Left ventricle myocardium inferior (tissue), 1 donor: ENCODE data around the gene OR8H3. TPM values are rescaled to one million over a fixed set of nuclear protein-coding genes. Genes with fewer than 3 reads are reported as not detected.
"Not testable (repeated sequence)": the region's sequence is repeated elsewhere in the genome, so short reads cannot be mapped to it uniquely, and the experiment has no call there.

ENCODE experiments used
- DNase-seq: peaks from one replicate; pipeline ENCODE4 v3.0.0-alpha.2; 2020
- H3K27ac ChIP-seq: fragments of 200-600 bp; replicated peaks from 2 replicates; pipeline ENCODE4 v1.8.0; 2021
- H3K27me3 ChIP-seq: fragments of 200-600 bp; 2 replicates; pipeline ENCODE4 v1.8.0; 2021; ENCODE audit warnings: low read depth
- H3K36me3 ChIP-seq: fragments of 200-600 bp; 2 replicates; pipeline ENCODE4 v1.8.0; 2021
- H3K4me1 ChIP-seq: fragments of 200-600 bp; 2 replicates; pipeline ENCODE4 v1.8.0; 2021
- H3K4me3 ChIP-seq: fragments of 200-600 bp; 2 replicates; pipeline ENCODE4 v1.8.0; 2021; ENCODE audit warnings: mild to moderate bottlenecking, moderate library complexity
- H3K9me3 ChIP-seq: fragments of 200-600 bp; replicated peaks from 2 replicates; pipeline ENCODE4 v1.8.0; 2021
- CTCF ChIP-seq: fragments of 200-600 bp; IDR thresholded peaks from 2 replicates; pipeline ENCODE4 v1.8.0; 2021; ENCODE audit warnings: antibody characterized with exemption, mild to moderate bottlenecking, borderline replicate concordance
- intact Hi-C: fragments of 100-400 bp; cut with micrococcal nuclease; formaldehyde crosslinking; loops from one replicate; pipeline ENCODE4 v1.11.0; 2022
- long read RNA-seq: library from polyadenylated mRNA; unstranded; transcript quantifications from one replicate; pipeline ENCODE4 v2.0.0, GENCODE V29; 2021
- total RNA-seq: library from RNA; stranded (reverse); fragmentation: NEBNext Ultra II Directional; extraction: Animal tissue kit (Norgen Biotek cat#: 25700); gene quantifications from one replicate; pipeline ENCODE4 v1.2.1, GENCODE V29; 2021
- donor health status: DM: no; HTN: yes; CAD: no; lungs with severe emphysema.

OR8H3 gene
- not detected for total RNA-seq
- long read RNA-seq, result 0 reads

GRCh38 chr11:56122073-56122472, at the start of gene OR8H3:
OR8H3 (plus strand) TSS chr11:56122373; CDS start chr11:56122373, 0 bp downstream.
- H3K4me1 ChIP-seq, result no peaks in the 10 kb centered on the region
- peaks cover 3% of the 10 kb centered on the region for H3K9me3 ChIP-seq
- no peak within 1 kb of the TSS for H3K27ac ChIP-seq
- TF ChIP-seq CTCF, result no peak
- no peak within 1 kb of the TSS for H3K4me3 ChIP-seq
- no peak for DNase-seq
- intact Hi-C loops, result no loop called here
- no peaks in the 10 kb centered on the region for H3K27me3 ChIP-seq
- no peaks in the 10 kb centered on the region for H3K36me3 ChIP-seq

GRCh38 chr11:56089697-56090096, 32.5 kb upstream of the OR8H3 start:
- intact Hi-C loops, result no loop called here
- H3K4me3 ChIP-seq, result no peak overlapping the region
- H3K4me1 ChIP-seq, result no peaks in the 10 kb centered on the region
- no peak for TF ChIP-seq CTCF
- no peaks in the 10 kb centered on the region for H3K9me3 ChIP-seq
- no peaks in the 10 kb centered on the region for H3K27me3 ChIP-seq
- H3K36me3 ChIP-seq, result no peaks in the 10 kb centered on the region
- no peak overlapping the region for H3K27ac ChIP-seq
- no peak for DNase-seq

GRCh38 chr11:56093008-56093407, 29.2 kb upstream of the OR8H3 start, which contains the start of gene OR8I2:
OR8I2 (plus strand) TSS chr11:56093308; CDS start chr11:56093308, 0 bp downstream.
- Histone ChIP-seq H3K36me3 (no peaks in the 10 kb centered on the region), H3K4me3 (no peak within 1 kb of the TSS), H3K27me3 (no peaks in the 10 kb centered on the region), H3K9me3 (no peaks in the 10 kb centered on the region), H3K27ac (no peak within 1 kb of the TSS), H3K4me1 (no peaks in the 10 kb centered on the region)
- DNase-seq, result no peak
- intact Hi-C loops, result no loop called here
- TF ChIP-seq CTCF, result no peak

GRCh38 chr11:56103210-56103737, 18.9 kb upstream of the OR8H3 start, which contains the start of gene OR8H2:
OR8H2 (plus strand) TSS chr11:56103687; CDS start chr11:56105043, 1,356 bp downstream.
- no peak for DNase-seq
- H3K27me3 ChIP-seq, result no peaks in the 10 kb centered on the region
- TF ChIP-seq CTCF, result no peak
- intact Hi-C loops, result no loop called here
- peaks cover 5% of the 10 kb centered on the region for H3K9me3 ChIP-seq
- no peaks in the 10 kb centered on the region for H3K4me1 ChIP-seq
- no peak within 1 kb of the TSS for H3K27ac ChIP-seq
- H3K36me3 ChIP-seq, result no peaks in the 10 kb centered on the region
- no peak within 1 kb of the TSS for H3K4me3 ChIP-seq

- H3K4me1 ChIP-seq, result no peaks in the 10 kb centered on the region
Observed at GRCh38 chr11:56140151-56140661, 18.0 kb downstream of the OR8H3 start, which contains the start of gene OR8J3. OR8J3 (minus strand) TSS chr11:56140201; CDS start chr11:56137718, 2,483 bp downstream.

GRCh38 chr11:56143681-56144080, 21.5 kb downstream of the OR8H3 start:
- H3K27me3 ChIP-seq, intact Hi-C loops, H3K36me3 ChIP-seq, H3K27ac ChIP-seq, DNase-seq, H3K4me1 ChIP-seq, H3K4me3 ChIP-seq: not testable (repeated sequence)
- peaks cover 12% of the 10 kb centered on the region for H3K9me3 ChIP-seq

More at GRCh38 chr11:56140151-56140661, 18.0 kb downstream of the OR8H3 start, which contains the start of gene OR8J3:
- Histone ChIP-seq H3K27me3 (no peaks in the 10 kb centered on the region), H3K27ac (no peak within 1 kb of the TSS), H3K9me3 (no peaks in the 10 kb centered on the region), H3K36me3 (no peaks in the 10 kb centered on the region), H3K4me3 (no peak within 1 kb of the TSS)
- intact Hi-C loops, result no loop called here
- no peak for TF ChIP-seq CTCF
- no peak for DNase-seq
